ENCODE data around the gene INPP1.
"Not testable (repeated sequence)": the region's sequence is repeated elsewhere in the genome, so short reads cannot be mapped to it uniquely, and the experiment has no call there.

INPP1 gene

GRCh38 chr2:190343536-190344275 lies at the start of gene INPP1:
Gene INPP1 (plus strand): TSS chr2:190343589. CDS start chr2:190360103, 16,514 bp downstream.
- DNase-seq (ENCODE audit: low spot score): peak; percentile 46

DNA sequence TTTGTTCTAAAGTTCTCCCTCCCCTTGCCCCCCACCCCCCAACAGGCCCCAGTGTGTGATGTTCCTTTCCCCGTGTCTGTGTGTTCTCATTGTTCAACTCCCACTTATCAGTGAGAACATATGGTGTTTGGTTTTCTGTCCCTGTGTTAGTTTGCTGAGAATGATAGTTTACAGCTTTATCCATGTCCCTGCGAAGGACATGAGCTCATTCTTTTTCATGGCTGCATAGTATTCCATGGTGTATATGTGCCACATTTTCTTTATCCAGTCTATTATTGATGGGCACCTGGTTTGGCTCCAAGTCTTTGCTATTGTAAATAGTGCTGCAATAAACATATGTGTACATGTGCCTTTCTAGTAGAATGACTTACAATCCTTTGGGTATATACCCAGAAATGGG lies 45.5 kb upstream of the INPP1 start:
- DNase-seq (ENCODE audit: low spot score): not testable (repeated sequence)

DNA sequence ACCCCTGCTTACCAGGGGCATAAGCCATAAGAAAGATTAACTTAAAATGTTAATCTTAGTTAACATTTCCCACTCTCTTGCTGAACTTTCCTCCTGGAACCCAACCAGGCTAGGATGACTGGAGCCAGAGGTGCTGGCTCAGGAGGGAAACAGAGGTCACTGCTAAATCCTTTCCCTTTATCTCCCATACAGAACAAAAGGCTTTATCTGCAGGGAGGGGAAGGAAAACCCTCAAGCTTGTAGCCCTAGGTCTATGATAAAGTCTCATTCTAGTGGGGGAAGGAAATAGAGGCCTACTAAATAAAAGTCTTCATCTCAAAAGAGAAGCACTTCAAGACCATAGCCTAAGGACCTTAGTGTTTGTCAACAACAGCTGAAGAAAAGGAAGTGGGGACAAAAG lies 42.4 kb upstream of the INPP1 start:
- DNase-seq (ENCODE audit: low spot score): no peak

GRCh38 chr2:190302052-190302451 lies 41.3 kb upstream of the INPP1 start:
- DNase-seq (ENCODE audit: low spot score): no peak

- no peak for DNase-seq (ENCODE audit: low spot score)
Observed at GRCh38 chr2:190303647-190304046, 39.7 kb upstream of the INPP1 start.

DNA sequence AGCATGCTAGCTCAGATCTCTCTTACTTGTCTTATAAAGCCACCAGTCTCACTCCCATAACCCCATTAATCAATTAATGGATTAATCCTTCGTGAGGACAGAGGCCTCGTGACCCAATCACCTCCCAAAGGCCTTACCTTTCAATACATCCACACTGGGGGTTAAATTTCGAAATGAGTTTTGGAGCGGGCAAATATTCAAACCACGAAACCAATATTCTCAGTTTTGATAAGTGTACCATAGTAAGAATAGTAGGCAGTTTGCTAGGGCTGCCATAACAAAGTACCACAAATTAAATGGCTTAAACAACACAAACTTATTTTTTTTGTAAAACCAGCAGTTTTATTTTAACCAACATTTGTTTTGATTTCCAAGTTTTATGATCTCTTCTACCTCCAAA lies 39.0 kb upstream of the INPP1 start:
- DNase-seq (ENCODE audit: low spot score): no peak

GRCh38 chr2:190308031-190308430 lies 35.4 kb upstream of the INPP1 start:
- no peak for DNase-seq (ENCODE audit: low spot score)

DNA sequence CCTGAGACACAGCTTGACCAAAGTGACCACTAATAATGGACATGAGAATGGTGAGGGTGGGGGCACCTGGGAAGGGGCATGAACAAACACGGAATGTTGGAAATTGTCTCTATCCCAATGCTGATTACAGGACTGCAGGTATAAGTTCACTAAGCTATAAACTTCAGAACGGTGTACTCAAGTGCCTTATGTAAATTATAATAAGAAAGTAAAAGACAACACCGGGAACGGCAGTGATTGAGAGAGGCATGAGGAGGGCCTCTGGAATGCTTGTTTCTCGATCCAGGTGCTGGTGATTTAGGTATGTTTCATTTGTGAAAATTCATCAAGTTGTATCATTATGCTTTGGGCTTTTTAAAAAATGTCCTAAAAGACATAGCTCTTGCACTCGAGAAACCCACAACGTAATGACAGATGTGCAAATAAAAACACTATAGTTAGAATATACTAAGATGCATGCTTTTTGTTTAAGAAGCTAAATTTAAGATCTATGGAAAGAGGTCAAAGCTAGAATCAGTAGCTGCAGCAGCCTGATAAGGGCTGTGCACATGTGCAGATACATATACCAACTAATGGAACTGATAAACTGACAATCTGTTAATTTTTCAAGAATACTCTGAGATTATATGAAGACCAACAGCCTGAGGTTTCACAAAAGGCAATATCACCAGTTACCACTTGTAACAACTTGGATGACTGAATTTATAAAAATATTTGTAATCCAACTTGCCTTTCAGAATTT lies 31.3 kb upstream of the INPP1 start:
- no peak for DNase-seq (ENCODE audit: low spot score)

DNA sequence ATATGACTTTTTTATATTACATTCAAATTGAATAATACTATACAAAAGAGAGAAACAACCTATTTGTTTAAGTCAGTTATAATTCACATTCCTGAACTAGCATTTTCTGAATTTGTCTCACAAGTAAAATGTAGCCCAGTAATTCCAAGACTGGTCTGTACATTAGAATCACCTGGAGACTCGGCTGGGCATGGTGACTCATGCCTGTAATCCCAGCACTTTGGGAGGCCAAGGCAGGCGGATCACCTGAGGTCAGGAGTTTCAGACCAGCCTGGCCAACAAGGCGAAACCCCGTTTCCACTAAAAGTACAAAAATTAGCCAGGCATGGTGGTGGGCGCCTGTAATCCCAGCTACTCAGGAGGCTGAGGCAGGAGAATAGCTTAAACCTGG lies 30.8 kb upstream of the INPP1 start:
- DNase-seq (ENCODE audit: low spot score): not testable (repeated sequence)

DNA sequence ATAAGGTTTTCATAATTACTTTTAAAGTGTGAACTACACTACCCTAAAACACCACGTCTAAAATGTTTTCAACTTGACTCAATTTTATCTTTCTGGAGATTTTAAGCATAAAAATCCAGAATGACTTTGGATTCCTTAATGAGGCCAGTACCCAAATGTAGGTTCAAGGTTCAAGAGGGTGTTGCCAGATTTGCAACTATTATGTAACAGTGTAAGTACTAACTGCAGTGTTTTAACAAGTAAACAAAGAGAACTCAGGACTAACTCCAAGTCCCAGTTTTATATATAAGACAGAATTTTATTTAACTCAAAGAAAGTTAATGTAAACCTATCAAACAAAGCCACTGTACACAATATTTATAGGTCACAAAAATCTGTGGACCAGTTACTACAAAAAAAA lies 29.5 kb upstream of the INPP1 start:
- no peak for DNase-seq (ENCODE audit: low spot score)

DNA sequence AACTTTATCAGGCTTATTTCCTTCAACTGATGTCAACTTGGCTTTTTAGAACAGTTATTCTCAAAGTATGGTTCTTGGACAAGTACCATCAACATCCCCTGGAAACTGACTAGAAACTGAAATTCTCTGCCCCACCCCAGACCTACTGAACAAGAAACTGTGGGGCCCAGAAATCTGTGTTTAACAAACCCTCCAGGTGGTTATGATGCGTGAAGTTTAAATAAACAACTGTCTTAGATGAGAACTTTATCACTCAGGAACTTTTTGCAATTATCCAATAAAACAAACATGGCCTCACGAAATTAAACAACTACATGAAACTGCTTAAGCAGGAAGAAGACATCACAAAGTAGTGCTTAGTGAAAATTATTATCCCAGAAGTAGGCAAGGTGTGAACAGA lies 28.1 kb upstream of the INPP1 start:
- no peak for DNase-seq (ENCODE audit: low spot score)

GRCh38 chr2:190318514-190318913 lies 24.9 kb upstream of the INPP1 start:
- no peak for DNase-seq (ENCODE audit: low spot score)

DNA sequence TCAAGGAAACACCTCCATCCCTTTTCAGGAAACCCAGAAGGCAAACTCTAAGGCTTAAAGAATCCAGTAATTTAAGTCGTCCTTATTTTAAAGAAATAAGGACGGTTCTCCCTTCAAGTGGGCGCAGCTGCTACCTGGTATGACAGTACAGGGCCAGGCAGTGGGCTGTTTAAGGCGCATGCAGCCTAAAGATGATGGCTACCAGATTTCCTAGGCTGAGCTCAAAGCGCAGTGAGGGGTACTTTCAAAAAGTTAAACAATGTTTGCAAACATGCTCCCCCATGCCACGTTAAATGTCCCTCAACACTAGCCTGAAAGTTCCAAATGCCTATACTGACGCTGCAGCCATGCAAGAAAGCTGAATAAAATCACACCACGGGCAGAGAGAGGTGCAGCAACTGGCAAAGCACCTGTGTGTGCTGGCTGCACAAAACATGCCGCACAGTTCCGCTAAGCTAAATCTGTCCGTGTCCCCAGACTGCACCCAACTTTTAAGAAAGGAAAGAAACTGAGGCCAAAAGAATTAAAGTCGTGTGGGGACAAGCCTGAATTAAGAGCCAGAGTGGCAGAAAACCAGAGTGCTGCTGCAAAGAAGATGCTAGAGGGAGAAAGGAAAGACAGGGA lies 24.3 kb upstream of the INPP1 start:
- peak; percentile 28 for DNase-seq (ENCODE audit: low spot score)

DNA sequence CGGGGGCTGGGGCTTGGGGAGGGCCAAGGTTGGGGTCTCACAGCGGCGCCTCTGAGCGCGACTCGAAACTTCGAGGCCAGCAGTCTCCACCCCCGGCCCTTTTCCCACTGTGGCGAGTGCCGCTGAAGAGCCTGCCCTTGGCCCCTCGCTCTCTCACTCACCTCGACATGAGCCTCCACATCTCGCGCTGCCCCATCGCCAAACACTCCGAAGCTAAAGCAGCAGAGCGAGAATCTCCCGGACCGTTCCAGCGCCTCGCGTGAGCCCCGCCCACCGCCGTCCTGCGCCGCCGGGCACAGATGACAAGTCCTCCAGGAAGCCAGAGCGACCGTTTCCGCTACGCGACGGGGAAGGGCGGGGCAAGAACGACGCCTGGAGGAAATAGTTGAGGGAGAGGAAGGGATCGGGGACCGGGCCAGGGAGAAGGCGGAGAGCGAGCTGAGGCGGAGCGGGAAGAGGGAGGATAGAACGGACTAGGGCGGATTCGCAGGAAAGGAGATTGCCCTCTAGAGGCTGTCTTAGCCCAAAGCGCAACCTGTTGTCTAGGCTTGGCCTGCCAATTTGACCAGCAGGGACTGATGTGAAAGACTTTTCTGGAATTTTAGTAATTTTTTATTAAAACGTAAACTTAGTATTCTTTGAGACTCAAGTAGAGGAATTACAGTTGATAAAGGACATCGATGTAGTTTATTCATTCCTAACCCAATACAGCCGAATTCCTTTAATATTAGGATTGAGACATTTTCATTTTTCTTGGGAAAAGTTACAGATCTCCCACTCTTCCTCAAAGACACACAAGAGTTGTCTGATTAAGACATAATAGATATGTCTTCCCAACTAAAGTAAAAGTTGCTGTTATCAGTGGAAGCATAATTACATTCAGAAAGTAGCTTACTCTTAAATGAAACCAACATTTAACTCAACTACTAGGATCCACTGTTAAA lies 23.6 kb upstream of the INPP1 start, which contains the start of gene HIBCH:
Gene HIBCH, minus strand, starts transcription at position 272 of the 944 bp plus-strand sequence. Its CDS starts 76 bp downstream, at position 196.
- peak; percentile 90 for DNase-seq (ENCODE audit: low spot score)

- DNase-seq (ENCODE audit: low spot score): no peak
Observed at GRCh38 chr2:190320696-190321095, 22.7 kb upstream of the INPP1 start.

DNA sequence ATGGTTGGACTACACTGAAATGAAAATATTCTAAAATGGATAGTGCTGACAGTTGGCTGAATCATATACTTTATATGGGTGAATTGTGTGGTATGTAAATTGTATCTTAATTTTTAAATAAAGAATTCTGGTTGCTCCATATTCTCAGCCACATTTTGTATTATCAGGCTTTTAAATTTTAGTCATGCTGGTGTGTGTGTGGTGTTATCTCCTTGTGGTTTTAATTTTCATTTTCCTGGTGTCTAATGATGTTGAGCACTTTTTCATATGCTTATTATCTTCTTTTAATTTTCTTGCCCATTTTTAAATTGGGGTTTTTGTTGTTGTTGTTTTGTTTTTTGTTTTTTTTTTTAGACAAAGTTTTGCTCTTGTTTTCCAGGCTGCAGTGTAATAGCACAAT lies 20.0 kb upstream of the INPP1 start:
- no peak for DNase-seq (ENCODE audit: low spot score)

GRCh38 chr2:190325588-190325987 lies 17.8 kb upstream of the INPP1 start:
- DNase-seq (ENCODE audit: low spot score): no peak

DNA sequence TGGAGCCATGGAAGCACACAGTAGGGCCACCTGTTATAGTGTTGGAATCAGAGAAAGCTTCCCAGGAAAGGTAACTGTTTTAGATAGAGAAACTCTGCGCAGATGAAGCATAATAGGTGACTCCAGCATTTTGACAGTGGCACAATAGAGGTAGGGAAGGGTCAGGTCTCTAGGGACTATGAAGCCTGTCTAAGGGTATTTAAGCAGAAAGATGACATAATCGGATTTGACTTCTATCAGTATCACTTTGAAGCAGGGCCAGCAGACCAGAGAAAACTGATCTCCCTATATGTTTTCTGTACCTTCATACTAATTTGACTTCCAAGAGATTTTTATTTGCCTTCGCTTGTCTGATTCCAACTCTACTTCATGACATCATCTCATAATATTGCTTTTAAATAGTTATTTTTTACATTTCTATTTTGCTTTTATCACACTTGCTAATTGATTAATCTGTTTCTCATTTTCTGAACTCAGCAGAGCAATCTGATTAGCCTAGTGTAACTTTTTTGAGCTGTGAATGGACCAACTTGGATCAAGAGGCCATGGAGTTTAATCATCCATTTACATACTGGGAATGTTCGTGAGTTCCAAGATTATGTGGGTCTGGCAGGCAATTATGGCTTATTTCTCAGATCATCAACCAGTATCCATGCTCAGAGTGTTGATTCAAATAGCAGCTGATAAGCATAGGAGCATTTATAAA lies 15.4 kb upstream of the INPP1 start:
- DNase-seq (ENCODE audit: low spot score): peak; percentile 24

- no peak for DNase-seq (ENCODE audit: low spot score)
Observed at GRCh38 chr2:190328573-190329147, 14.7 kb upstream of the INPP1 start.

GRCh38 chr2:190333395-190333794 lies 10.0 kb upstream of the INPP1 start:
- no peak for DNase-seq (ENCODE audit: low spot score)

DNA sequence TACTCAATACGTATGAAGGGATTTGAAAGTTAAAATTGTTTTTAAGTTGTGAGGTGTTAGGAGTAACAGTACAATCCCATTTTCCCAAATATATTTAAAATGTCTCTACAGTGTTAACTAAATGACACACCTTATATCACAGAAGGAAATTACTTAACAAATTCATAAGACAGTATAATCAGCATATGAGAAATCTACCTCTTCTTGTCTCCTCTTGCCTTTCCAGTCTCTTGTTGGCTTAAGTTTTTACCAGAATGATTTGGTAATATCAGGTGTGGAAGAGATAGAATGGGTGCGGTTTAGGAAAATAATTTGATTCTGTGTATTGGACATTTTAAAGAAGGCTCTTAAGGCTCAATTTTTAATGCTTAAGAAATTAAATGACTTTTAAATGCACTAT lies 9.5 kb upstream of the INPP1 start:
- DNase-seq (ENCODE audit: low spot score): no peak
